ENCODE results near the gene PCDH8.

Gene PCDH8

DNA sequence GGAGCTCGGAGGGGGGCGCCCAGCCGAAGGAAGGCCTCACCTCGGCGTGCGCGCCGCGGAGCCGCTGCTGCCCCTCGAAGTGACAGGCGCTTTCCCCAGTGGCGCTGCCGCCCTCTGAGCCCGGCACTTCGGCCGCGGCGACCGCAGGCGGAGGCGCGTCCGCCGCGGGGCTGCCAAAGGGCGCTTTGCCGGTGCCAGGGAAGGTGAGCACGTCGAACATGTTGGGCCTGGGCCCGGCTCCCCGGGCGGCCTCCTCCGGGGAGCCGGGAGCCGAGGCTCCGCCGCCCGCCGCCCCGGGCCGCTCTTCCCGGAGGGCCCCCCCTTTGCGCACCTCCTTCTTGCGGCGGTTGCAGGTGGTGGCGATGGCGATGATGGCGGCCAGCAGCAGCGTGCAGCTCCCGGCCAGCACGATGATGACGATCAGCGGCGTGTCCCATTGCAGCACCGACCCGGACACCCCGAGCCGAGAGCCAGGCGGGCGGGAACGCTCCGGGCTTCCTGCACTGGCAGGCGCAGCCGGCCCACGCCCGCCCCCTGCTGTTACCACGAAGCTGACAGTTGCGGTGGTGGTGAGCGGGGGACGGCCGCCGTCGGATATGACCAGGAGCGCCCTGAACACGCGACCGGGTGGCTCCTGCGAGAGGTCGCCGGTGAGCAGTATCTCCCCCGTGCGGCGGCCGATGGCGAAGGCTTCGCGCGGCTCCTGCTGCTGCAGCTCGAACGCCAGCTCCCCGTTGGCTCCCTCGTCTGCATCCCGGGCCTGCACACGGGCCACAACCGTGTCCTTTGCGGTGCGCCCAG lies 2.5 kb downstream of the PCDH8 start:
- TF ChIP-seq ARNT (IDR thresholded peaks at IDR 0.05) (no peak), FOXA1 (IDR thresholded peaks at IDR 0.05) (no peak), L3MBTL2 (conservative IDR thresholded peaks at IDR 0.05) (peak; percentile 69; the same call in 1 of the 2 replicates)
- TF ChIP-seq, protein P1, sequence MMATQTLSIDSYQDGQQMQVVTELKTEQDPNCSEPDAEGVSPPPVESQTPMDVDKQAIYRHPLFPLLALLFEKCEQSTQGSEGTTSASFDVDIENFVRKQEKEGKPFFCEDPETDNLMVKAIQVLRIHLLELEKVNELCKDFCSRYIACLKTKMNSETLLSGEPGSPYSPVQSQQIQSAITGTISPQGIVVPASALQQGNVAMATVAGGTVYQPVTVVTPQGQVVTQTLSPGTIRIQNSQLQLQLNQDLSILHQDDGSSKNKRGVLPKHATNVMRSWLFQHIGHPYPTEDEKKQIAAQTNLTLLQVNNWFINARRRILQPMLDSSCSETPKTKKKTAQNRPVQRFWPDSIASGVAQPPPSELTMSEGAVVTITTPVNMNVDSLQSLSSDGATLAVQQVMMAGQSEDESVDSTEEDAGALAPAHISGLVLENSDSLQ (IDR thresholded peaks at IDR 0.05): no peak
- peak; percentile 60 for DNase-seq (ENCODE audit: extremely low spot score)
- ChIA-PET CTCF (interaction anchor here (0.7 to 1.8 kb wide), 3 partner anchors 17 to 181 kb away, joined by 3 to 4 read pairs (median 3); no protein-coding TSS in a partner anchor), POLR2A (interaction anchor here (1.4 kb wide), 1 partner anchor 194 kb away, joined by 7 read pairs; the partner anchor contains the start of gene SUGT1)

DNA sequence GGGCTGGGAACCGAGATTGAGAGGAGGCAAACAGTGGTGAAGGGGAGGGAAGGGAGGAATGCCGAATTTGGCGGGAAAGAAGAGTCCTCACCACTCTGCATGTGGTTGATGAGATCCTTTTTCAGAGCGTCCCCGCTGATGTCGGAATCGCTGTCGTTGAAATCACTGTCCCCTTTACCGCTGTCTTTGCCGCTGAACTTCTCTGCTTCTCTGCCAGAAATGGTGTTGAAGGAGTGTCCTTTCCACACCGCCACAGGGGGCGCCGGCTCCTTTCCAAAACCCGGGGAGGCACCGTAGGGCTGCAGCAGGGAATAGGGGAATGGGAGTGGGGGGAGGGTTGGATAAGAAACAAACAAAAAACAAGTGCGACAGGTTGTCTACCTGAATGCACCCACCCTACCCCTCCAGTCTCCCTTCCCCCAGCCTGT lies 3.1 kb downstream of the PCDH8 start:
- TF ChIP-seq L3MBTL2 (conservative IDR thresholded peaks at IDR 0.05) (peak; percentile 80), ZNF384 (IDR thresholded peaks at IDR 0.05) (no peak)
- POLR2A ChIA-PET: no interaction called here
- peak; percentile 40 for DNase-seq (ENCODE audit: extremely low spot score)
- CTCF ChIA-PET: interaction anchor here (1.1 kb wide), 1 partner anchor 16 kb away, joined by 3 read pairs; no protein-coding TSS in a partner anchor

DNA sequence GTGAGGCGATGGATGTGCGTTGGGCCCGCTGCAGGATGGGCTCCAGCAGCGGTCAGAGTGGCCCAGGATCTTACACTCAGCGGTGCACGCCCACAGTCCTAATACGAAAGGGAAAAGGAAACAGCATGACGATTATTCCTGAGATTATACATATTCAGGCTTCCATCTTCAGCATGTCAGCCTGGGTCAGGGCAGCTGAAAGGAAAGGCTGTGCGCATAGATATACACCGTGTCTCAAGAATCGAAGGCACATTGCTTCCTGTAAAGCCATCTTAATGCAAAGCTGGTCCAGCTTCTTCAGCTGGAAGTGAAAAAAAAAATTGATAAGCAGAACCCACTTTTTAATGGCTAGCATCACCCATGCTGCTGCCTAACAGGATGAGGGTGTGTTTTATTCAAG lies 3.6 kb downstream of the PCDH8 start:
- CTCF ChIA-PET: interaction anchor here (0.6 kb wide), 1 partner anchor 123 kb away, joined by 4 read pairs; no protein-coding TSS in a partner anchor
- POLR2A ChIA-PET: no interaction called here
- no peak for TF ChIP-seq FOXM1 (IDR thresholded peaks at IDR 0.05; ENCODE audit: borderline replicate concordance)
- no peak for TF ChIP-seq HDGF (IDR thresholded peaks at IDR 0.05; ENCODE audit: borderline replicate concordance)
- TF ChIP-seq CTBP1 (IDR thresholded peaks at IDR 0.05; ENCODE audit: borderline replicate concordance): no peak
- no peak for TF ChIP-seq ZNF384 (IDR thresholded peaks at IDR 0.05)
- TF ChIP-seq NFRKB (IDR thresholded peaks at IDR 0.05): no peak
- TF ChIP-seq L3MBTL2 (conservative IDR thresholded peaks at IDR 0.05): no peak
- no peak for TF ChIP-seq LEF1 (IDR thresholded peaks at IDR 0.05; ENCODE audit: borderline replicate concordance)
- no peak for TF ChIP-seq FOXA1 (IDR thresholded peaks at IDR 0.05)
- TF ChIP-seq, protein P1 (IDR thresholded peaks at IDR 0.05): no peak
- no peak for TF ChIP-seq ELF4 (IDR thresholded peaks at IDR 0.05)
- TF ChIP-seq SUZ12 (IDR thresholded peaks at IDR 0.05): no peak
- no peak for TF ChIP-seq TARDBP (IDR thresholded peaks at IDR 0.05)
- no peak for TF ChIP-seq BHLHE40 (IDR thresholded peaks at IDR 0.05; ENCODE audit: borderline replicate concordance)
- TF ChIP-seq ARNT (IDR thresholded peaks at IDR 0.05): no peak
- no peak for DNase-seq (ENCODE audit: extremely low spot score)

DNA sequence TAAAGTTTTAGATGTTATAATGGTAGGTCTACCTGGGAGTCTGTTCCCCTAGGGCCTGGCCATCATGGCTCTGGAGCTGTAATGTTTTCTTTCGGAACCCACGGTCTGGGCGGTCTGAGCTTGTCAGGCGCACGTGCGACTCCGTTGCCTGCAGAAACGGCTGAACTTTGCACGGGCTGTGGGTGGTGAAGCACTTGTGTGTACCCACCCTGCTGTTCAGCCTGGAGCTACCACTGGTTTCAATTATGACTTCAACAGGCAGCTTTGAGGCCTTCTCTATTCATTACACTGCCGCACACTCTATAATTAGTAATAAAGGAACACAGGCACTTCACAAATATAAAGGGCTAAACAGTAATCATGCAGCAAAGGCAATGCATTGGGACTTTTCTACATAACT lies 6.0 kb downstream of the PCDH8 start:
- DNase-seq (ENCODE audit: extremely low spot score): no peak
- ChIA-PET POLR2A (interaction anchor here (1.4 to 1.6 kb wide), 2 partner anchors 190 to 225 kb away, joined by 3 to 4 read pairs; partner anchors contain the start of gene SUGT1), CTCF (no interaction called here)
- no peak for TF ChIP-seq BHLHE40 (IDR thresholded peaks at IDR 0.05; ENCODE audit: borderline replicate concordance)
- no peak for TF ChIP-seq FOXM1 (IDR thresholded peaks at IDR 0.05; ENCODE audit: borderline replicate concordance)

DNA sequence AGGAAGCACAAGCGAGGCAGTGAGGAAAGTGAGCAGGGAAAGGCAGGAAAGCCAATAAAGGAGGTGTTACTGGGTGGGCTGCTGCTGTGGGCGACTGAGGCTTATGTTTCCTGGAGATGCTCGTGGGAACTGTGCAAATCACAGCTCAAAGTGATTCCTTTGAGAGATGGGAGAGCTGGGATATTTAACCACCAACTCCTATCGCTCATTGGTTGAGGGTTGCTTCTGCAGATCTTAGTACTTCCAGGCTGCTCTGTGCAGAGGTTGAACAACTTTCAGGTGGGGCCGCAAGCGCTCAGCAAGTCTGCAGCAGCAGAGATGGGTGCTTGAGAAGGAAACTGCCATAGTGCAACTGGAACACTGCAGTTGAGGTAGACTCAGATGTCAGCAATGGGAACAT lies 8.4 kb downstream of the PCDH8 start:
- TF ChIP-seq FOXM1 (IDR thresholded peaks at IDR 0.05; ENCODE audit: borderline replicate concordance): no peak
- no peak for TF ChIP-seq HDGF (IDR thresholded peaks at IDR 0.05; ENCODE audit: borderline replicate concordance)
- no peak for TF ChIP-seq SP1 (IDR thresholded peaks at IDR 0.05)
- ChIA-PET CTCF (no interaction called here), POLR2A (no interaction called here)
- DNase-seq (ENCODE audit: extremely low spot score): no peak

DNA sequence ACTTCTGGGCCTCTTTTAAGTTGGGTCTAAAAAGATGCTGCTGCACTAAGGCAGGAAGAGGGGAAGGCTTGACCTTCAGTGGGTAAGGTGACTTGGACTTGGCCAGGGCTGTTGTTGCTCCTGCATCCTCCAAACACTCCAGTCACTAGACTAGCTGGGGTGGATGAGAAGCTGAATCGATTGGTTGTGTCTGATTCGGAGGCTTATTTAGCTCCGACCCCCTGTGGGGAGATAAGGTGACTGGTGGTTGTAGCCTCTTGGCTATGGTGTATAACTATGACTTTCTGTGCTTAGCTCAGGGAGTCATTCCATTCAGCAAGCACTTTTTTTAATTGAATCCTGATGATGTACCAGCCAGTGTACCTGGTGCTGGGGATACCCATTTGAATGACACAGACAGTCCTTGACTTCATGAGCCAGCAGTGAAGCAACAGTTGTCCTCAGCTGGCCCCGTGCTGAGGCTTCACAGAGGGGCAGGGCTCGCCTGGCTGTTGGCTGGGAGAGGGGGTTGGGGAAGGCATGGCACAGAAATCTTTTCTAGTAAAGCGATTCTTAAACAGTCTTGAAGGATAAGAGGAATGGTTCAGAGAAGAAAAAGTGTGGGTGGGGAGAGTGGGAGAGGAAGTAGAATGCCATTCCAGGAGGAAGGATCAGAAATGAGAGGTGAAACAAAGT lies 9.9 kb downstream of the PCDH8 start:
- TF ChIP-seq BHLHE40 (IDR thresholded peaks at IDR 0.05; ENCODE audit: borderline replicate concordance) (no peak), SUZ12 (IDR thresholded peaks at IDR 0.05) (no peak), ZNF384 (IDR thresholded peaks at IDR 0.05) (no peak), FOXK2 (IDR thresholded peaks at IDR 0.05) (no peak), SP1 (IDR thresholded peaks at IDR 0.05) (no peak), ARNT (IDR thresholded peaks at IDR 0.05) (no peak), TARDBP (IDR thresholded peaks at IDR 0.05) (no peak), ELF4 (IDR thresholded peaks at IDR 0.05) (no peak), NFRKB (IDR thresholded peaks at IDR 0.05) (no peak)
- ChIA-PET POLR2A (no interaction called here), CTCF (interaction anchor here (0.7 kb wide), 1 partner anchor 41 kb away, joined by 3 read pairs; no protein-coding TSS in a partner anchor)
- peak; percentile 37 for DNase-seq (ENCODE audit: extremely low spot score)

DNA sequence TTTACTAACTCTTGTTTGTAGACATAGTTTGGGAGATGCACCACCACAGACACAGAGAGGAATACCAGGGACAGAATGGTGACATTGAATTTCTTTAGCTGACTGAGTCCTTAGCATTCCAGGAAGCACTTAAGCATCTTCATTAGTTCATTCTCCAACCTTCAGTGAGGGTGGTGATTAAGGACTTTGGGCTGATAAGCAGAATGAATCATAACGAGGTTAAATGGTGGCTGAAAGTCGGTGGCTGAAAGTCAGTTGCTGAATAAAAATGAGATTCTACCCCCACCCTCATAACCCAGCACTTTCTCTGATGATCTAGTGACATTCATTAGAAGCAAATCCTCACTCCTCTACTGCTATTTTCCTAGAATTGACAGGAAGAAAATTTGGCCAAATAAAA lies 10.6 kb downstream of the PCDH8 start:
- TF ChIP-seq BHLHE40 (IDR thresholded peaks at IDR 0.05; ENCODE audit: borderline replicate concordance) (no peak), NFRKB (IDR thresholded peaks at IDR 0.05) (no peak), HDGF (IDR thresholded peaks at IDR 0.05; ENCODE audit: borderline replicate concordance) (no peak), CTBP1 (IDR thresholded peaks at IDR 0.05; ENCODE audit: borderline replicate concordance) (no peak), TARDBP (IDR thresholded peaks at IDR 0.05) (no peak)
- CTCF ChIA-PET: no interaction called here
- POLR2A ChIA-PET: no interaction called here
- no peak for DNase-seq (ENCODE audit: extremely low spot score)

All from HEK293T (cell line).